D721Med (cell line): ENCODE measurements around the gene AP2B1.
"Not testable (repeated sequence)": the region's sequence is repeated elsewhere in the genome, so short reads cannot be mapped to it uniquely, and the experiment has no call there.

ENCODE experiments used
- DNase-seq: peaks from one replicate; pipeline ENCODE4 v3.0.0; 2011; ENCODE audit warnings: low spot score; ENCODE audit not compliant: insufficient read length
- FAIRE-seq: peaks from 2 replicates; lab custom pipeline; 2011; peaks lifted over from hg19 to GRCh38; lab: Jason Lieb, UNC
- CTCF ChIP-seq: IDR thresholded peaks from 2 replicates; pipeline ENCODE4 v1.5.1; 2012; ENCODE audit warnings: mild to moderate bottlenecking, control low read depth; ENCODE audit not compliant: insufficient read depth; ENCODE audit errors: missing control alignments

Gene AP2B1

GRCh38 chr17:35607239-35607847, 20.2 kb downstream of the AP2B1 start:
- DNase-seq (no peak), FAIRE-seq (no peak)
- no peak for TF ChIP-seq CTCF

- FAIRE-seq (no peak), DNase-seq (no peak)
- TF ChIP-seq CTCF, result no peak
Observed at GRCh38 chr17:35609831-35610230, 22.7 kb downstream of the AP2B1 start.

GRCh38 chr17:35610746-35611145, 23.6 kb downstream of the AP2B1 start:
- not testable (repeated sequence) for DNase-seq, FAIRE-seq

GRCh38 chr17:35612924-35613521, 25.9 kb downstream of the AP2B1 start:
- FAIRE-seq (no peak), DNase-seq (no peak)
- TF ChIP-seq CTCF, result peak; percentile 97

- DNase-seq (no peak), FAIRE-seq (no peak)
- no peak for TF ChIP-seq CTCF
Observed at GRCh38 chr17:35614810-35615209, 27.7 kb downstream of the AP2B1 start.

GRCh38 chr17:35616536-35616935, 29.4 kb downstream of the AP2B1 start:
- FAIRE-seq (no peak), DNase-seq (no peak)
- TF ChIP-seq CTCF, result no peak

GRCh38 chr17:35617505-35617904, 30.4 kb downstream of the AP2B1 start:
- no peak for TF ChIP-seq CTCF
- DNase-seq (no peak), FAIRE-seq (no peak)
